Measurements from ENCODE around the gene CCDC175. TPM values are rescaled to one million over a fixed set of nuclear protein-coding genes. Genes with fewer than 3 reads are reported as not detected.

The CCDC175 gene
- total RNA-seq, 1 experiment from 2014 or later, result not detected

- no peak for DNase-seq (ENCODE audit: low read depth in 1 of 2, low spot score in 2 of 2)
These were observed 6.5 kb downstream of the CCDC175 start for GRCh38 chr14:59570122-59570521.

DNA sequence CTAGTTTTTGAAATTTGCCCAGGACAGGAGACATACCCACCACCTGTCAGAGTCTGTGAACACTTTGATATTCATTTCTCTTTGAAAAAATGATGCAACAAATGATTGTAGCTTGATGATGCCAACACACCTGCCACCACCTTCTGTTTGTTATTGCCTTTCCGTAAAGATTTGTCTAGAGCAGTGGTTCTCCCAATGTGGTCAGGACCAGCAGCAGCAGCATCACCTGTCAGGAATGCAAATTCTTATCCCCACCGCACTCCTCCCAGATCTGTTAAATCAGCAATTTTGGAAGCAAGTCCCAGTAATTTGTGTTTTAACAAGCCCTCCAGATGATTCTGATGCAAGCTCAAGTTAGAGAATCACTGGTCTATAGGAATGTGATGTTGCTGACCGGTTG, 9.9 kb downstream of the CCDC175 start:
- Histone ChIP-seq H3K27me3 (replicated peaks) (no peaks in the 10 kb centered on the region), H3K4me3 (no peak overlapping the region), H3K36me3 (no peaks in the 10 kb centered on the region), H3K9me3 (replicated peaks) (no peaks in the 10 kb centered on the region), H3K27ac (no peak overlapping the region), H3K4me1 (replicated peaks) (no peaks in the 10 kb centered on the region)
- DNase-seq (ENCODE audit: low read depth in 1 of 2, low spot score in 2 of 2), result no peak

More at GRCh38 chr14:59570122-59570521, 6.5 kb downstream of the CCDC175 start:
- H3K4me3 ChIP-seq, result no peak overlapping the region
- no peak overlapping the region for H3K27ac ChIP-seq
- H3K9me3 ChIP-seq (replicated peaks), result no peaks in the 10 kb centered on the region
- no peaks in the 10 kb centered on the region for H3K27me3 ChIP-seq (replicated peaks)
- no peaks in the 10 kb centered on the region for H3K36me3 ChIP-seq
- no peaks in the 10 kb centered on the region for H3K4me1 ChIP-seq (replicated peaks)

GRCh38 chr14:59566296-59566695, 10.3 kb downstream of the CCDC175 start:
- Histone ChIP-seq H3K27ac (no peak overlapping the region), H3K4me1 (replicated peaks) (no peaks in the 10 kb centered on the region), H3K27me3 (replicated peaks) (no peaks in the 10 kb centered on the region), H3K9me3 (replicated peaks) (no peaks in the 10 kb centered on the region), H3K4me3 (no peak overlapping the region), H3K36me3 (no peaks in the 10 kb centered on the region)
- DNase-seq (ENCODE audit: low read depth in 1 of 2, low spot score in 2 of 2), result no peak

DNA sequence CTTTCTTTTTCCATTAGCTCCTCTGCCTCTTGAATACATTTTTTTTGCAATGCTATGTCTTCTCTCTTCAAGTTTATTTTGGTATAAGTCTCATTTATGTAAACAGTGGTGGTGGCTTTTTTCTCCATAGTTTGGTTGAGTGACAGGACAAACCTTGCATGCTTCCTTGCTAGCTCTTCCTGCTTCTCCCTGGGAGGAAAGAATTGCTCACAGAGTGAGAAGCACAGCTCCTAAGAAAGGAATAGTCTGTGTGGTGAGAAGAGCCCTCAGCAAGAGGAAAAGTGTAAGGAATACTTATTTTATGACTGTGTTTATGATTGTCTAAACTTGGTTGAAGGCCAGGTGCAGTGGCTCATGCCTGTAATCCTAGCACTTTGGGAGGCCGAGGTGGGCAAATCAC, 11.5 kb downstream of the CCDC175 start:
- Histone ChIP-seq H3K27ac (no peak overlapping the region), H3K27me3 (replicated peaks) (no peaks in the 10 kb centered on the region), H3K4me3 (no peak overlapping the region), H3K4me1 (replicated peaks) (no peaks in the 10 kb centered on the region), H3K9me3 (replicated peaks) (no peaks in the 10 kb centered on the region), H3K36me3 (no peaks in the 10 kb centered on the region)
- DNase-seq (ENCODE audit: low read depth in 1 of 2, low spot score in 2 of 2), result no peak

GRCh38 chr14:59564366-59564765, 12.2 kb downstream of the CCDC175 start:
- no peak overlapping the region for H3K4me3 ChIP-seq
- H3K27ac ChIP-seq, result no peak overlapping the region
- H3K36me3 ChIP-seq, result no peaks in the 10 kb centered on the region
- H3K4me1 ChIP-seq (replicated peaks), result no peaks in the 10 kb centered on the region
- no peaks in the 10 kb centered on the region for H3K27me3 ChIP-seq (replicated peaks)
- H3K9me3 ChIP-seq (replicated peaks), result no peaks in the 10 kb centered on the region
- no peak for DNase-seq (ENCODE audit: low read depth in 1 of 2, low spot score in 2 of 2)

DNA sequence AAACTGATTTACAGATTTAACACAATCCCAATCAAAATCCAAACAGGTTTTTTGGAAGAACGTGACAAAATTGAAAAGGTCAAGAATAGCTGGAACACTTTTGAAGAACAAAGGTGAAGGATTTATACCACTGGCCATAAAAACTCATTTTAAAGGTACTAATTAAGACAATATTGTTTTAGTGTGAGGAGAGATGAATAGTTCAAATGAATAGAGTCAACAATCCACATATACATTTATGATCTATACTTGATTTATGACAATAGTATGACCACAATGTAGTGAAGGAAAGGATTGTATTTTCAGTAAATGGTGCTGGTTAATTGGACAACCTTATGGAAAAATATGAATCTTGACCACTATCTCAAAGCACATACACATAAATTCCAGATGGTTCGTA, 29.3 kb downstream of the CCDC175 start:
- DNase-seq (ENCODE audit: low read depth in 1 of 2, low spot score in 2 of 2), result no peak
- Histone ChIP-seq H3K36me3 (no peaks in the 10 kb centered on the region), H3K9me3 (replicated peaks) (no peaks in the 10 kb centered on the region), H3K27ac (no peak overlapping the region), H3K4me3 (no peak overlapping the region), H3K27me3 (replicated peaks) (no peaks in the 10 kb centered on the region), H3K4me1 (replicated peaks) (no peaks in the 10 kb centered on the region)

DNA sequence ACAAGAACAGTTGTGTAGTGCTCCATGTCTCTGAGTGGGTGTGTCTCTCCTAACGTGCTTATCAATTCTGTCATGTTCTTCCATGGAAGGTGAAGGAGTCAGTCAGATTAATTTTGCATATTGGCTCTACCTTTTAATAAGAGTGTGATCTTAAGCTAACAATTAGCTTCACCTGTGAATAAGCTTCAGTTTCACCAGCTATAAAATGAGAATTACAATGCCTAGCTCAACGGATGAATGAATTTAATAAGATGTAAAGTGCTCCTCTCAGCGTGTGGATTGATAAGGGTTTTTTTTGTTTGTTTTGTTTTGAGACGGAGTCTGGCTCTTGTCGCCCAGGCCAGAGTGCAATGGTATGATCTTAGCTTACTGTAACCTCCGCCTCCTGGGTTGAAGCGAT, 32.7 kb downstream of the CCDC175 start:
- DNase-seq (ENCODE audit: low read depth in 1 of 2, low spot score in 2 of 2), result no peak
- no peak overlapping the region for H3K27ac ChIP-seq
- no peaks in the 10 kb centered on the region for H3K9me3 ChIP-seq (replicated peaks)
- H3K4me3 ChIP-seq, result no peak overlapping the region
- no peaks in the 10 kb centered on the region for H3K36me3 ChIP-seq
- H3K27me3 ChIP-seq (replicated peaks), result no peaks in the 10 kb centered on the region; the same call in none of the 2 replicates
- no peaks in the 10 kb centered on the region for H3K4me1 ChIP-seq (replicated peaks)

- Histone ChIP-seq H3K4me1 (replicated peaks) (no peaks in the 10 kb centered on the region), H3K27ac (no peak overlapping the region)
These were observed 34.9 kb downstream of the CCDC175 start for GRCh38 chr14:59541731-59542130.

DNA sequence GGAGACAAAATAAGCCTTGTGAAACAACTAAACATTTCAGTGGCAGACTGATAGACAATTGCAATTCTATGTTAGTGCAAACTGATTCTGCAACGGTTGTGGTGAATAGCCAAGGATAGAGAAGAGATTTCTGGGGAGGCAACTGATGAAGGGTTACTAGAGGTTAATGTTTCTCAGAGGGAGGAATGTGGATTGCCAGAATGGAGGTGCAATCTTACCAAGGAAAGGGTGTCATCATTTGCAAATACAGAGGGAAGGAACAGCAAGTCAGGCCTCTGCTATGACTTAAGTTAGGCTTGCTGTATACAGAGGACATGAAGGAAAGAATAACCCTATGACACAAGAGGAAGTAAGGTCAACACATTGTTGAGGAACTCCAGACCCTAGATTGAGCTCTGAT, 35.8 kb downstream of the CCDC175 start:
- H3K36me3 ChIP-seq, result no peaks in the 10 kb centered on the region
- H3K4me3 ChIP-seq, result no peak overlapping the region
- no peak overlapping the region for H3K27ac ChIP-seq
- no peaks in the 10 kb centered on the region for H3K9me3 ChIP-seq (replicated peaks)
- peaks cover 3% of the 10 kb centered on the region for H3K27me3 ChIP-seq (replicated peaks)
- DNase-seq (ENCODE audit: low read depth in 1 of 2, low spot score in 2 of 2), result no peak
- no peaks in the 10 kb centered on the region for H3K4me1 ChIP-seq (replicated peaks)

More at GRCh38 chr14:59541731-59542130, 34.9 kb downstream of the CCDC175 start:
- H3K27me3 ChIP-seq (replicated peaks), result peaks cover 3% of the 10 kb centered on the region
- no peaks in the 10 kb centered on the region for H3K9me3 ChIP-seq (replicated peaks)
- DNase-seq (ENCODE audit: low read depth in 1 of 2, low spot score in 2 of 2), result no peak
- H3K36me3 ChIP-seq, result no peaks in the 10 kb centered on the region
- H3K4me3 ChIP-seq, result no peak overlapping the region

- no peak for DNase-seq (ENCODE audit: low read depth in 1 of 2, low spot score in 2 of 2)
- H3K9me3 ChIP-seq (replicated peaks), result no peaks in the 10 kb centered on the region
- no peak overlapping the region for H3K4me3 ChIP-seq
- H3K27me3 ChIP-seq (replicated peaks), result peaks cover 3% of the 10 kb centered on the region
- no peaks in the 10 kb centered on the region for H3K4me1 ChIP-seq (replicated peaks)
- H3K27ac ChIP-seq, result no peak overlapping the region
- H3K36me3 ChIP-seq, result no peaks in the 10 kb centered on the region
These were observed 37.7 kb downstream of the CCDC175 start for GRCh38 chr14:59538936-59539335.

DNA sequence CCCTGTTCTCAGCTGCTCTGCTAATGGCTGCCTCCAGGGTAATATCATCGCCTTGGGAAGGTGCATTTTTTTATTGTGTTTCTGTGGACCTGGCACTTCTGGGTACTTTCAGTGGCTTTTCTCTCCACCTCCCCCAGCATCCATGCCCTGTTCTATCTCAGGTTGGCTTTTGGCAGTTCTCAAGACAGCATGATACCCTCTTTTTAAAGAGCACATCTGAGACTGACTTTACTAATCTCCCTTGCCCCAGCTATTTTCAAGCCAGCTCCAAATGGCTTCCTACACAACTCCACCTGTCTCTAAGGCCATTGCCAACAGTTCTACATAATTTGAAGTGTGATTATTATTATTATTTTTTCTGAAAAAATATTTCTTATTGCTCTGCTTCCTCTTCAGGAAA, 39.1 kb downstream of the CCDC175 start:
- no peaks in the 10 kb centered on the region for H3K36me3 ChIP-seq
- H3K4me1 ChIP-seq (replicated peaks), result no peaks in the 10 kb centered on the region
- no peak for DNase-seq (ENCODE audit: low read depth in 1 of 2, low spot score in 2 of 2)
- no peak overlapping the region for H3K27ac ChIP-seq
- peaks cover 3% of the 10 kb centered on the region for H3K27me3 ChIP-seq (replicated peaks)
- no peak overlapping the region for H3K4me3 ChIP-seq
- H3K9me3 ChIP-seq (replicated peaks), result no peaks in the 10 kb centered on the region

GRCh38 chr14:59534361-59534987, 42.1 kb downstream of the CCDC175 start:
- no peaks in the 10 kb centered on the region for H3K36me3 ChIP-seq
- H3K27ac ChIP-seq, result no peak overlapping the region
- no peaks in the 10 kb centered on the region for H3K9me3 ChIP-seq (replicated peaks)
- H3K4me1 ChIP-seq (replicated peaks), result no peaks in the 10 kb centered on the region
- no peak for DNase-seq (ENCODE audit: low read depth in 1 of 2, low spot score in 2 of 2)
- peaks cover 3% of the 10 kb centered on the region; the same call in 1 of the 2 replicates for H3K27me3 ChIP-seq (replicated peaks)
- H3K4me3 ChIP-seq, result no peak overlapping the region

GRCh38 chr14:59532419-59532818, 44.2 kb downstream of the CCDC175 start:
- H3K27ac ChIP-seq, result no peak overlapping the region
- H3K27me3 ChIP-seq (replicated peaks), result no peaks in the 10 kb centered on the region
- H3K9me3 ChIP-seq (replicated peaks), result no peaks in the 10 kb centered on the region
- H3K4me1 ChIP-seq (replicated peaks), result no peaks in the 10 kb centered on the region
- no peak for DNase-seq (ENCODE audit: low read depth in 1 of 2, low spot score in 2 of 2)
- H3K36me3 ChIP-seq, result no peaks in the 10 kb centered on the region
- H3K4me3 ChIP-seq, result no peak overlapping the region

- no peaks in the 10 kb centered on the region for H3K9me3 ChIP-seq (replicated peaks)
- H3K36me3 ChIP-seq, result no peaks in the 10 kb centered on the region
- no peak overlapping the region for H3K27ac ChIP-seq
- H3K27me3 ChIP-seq (replicated peaks), result no peaks in the 10 kb centered on the region
- H3K4me1 ChIP-seq (replicated peaks), result no peaks in the 10 kb centered on the region
- DNase-seq (ENCODE audit: low read depth in 1 of 2, low spot score in 2 of 2), result no peak
- H3K4me3 ChIP-seq, result no peak overlapping the region
These were observed 46.3 kb downstream of the CCDC175 start for GRCh38 chr14:59530349-59530748.

DNA sequence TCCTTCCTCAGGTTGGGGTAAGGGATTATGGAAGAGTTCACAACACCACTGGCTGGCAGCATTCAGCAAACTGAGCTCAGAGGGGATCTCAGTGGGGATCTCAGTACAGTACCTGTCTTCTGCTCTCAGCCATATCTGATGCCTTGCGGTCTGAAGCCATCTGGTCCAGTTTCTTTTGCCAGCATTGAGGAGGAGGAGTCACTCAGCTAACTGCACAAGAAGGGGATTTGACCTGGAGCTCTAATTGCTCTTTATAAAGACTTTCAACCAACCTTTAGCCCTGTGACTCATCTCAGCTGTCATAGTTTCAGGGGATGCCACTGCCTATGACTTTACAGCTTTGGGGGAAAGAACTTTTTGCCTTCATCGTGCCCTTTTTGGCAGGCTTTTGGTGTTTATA, 47.4 kb downstream of the CCDC175 start:
- no peaks in the 10 kb centered on the region for H3K27me3 ChIP-seq (replicated peaks)
- DNase-seq (ENCODE audit: low read depth in 1 of 2, low spot score in 2 of 2), result no peak

More for the DNA sequence above, 47.4 kb downstream of the CCDC175 start:
- Histone ChIP-seq H3K36me3 (no peaks in the 10 kb centered on the region), H3K27ac (no peak overlapping the region), H3K4me3 (no peak overlapping the region), H3K9me3 (replicated peaks) (no peaks in the 10 kb centered on the region), H3K4me1 (replicated peaks) (no peaks in the 10 kb centered on the region)
